Body of pancreas (tissue), 4 donors: ENCODE results near the gene KCNG4. TPM values are rescaled to one million over a fixed set of nuclear protein-coding genes. Genes with fewer than 3 reads are reported as not detected.

Experiments
- ATAC-seq: fragments of 150-250 bp; one replicate; pipeline ENCODE4 v1.9.1; 2016
- DNase-seq, 4 donors: peaks; one replicate each; pipeline ENCODE4 v3.0.0-alpha.2; 2019
- H3K27ac ChIP-seq, 4 donors: fragments of 200-600 bp; sonication (generic); 1 replicate in 3 of 4; 2 replicates in 1 of 4; pipeline versions ENCODE4 v1.5.1 to v1.6.1; 2016 to 2019; ENCODE audit warnings: mild to moderate bottlenecking in 1 of 4, mixed read lengths in 1 of 4, moderate library complexity in 1 of 4
- H3K27me3 ChIP-seq, 2 donors: fragments of 200-600 bp; sonication (generic); one replicate each; pipeline ENCODE4 v1.6.0; 2016; ENCODE audit warnings: mild to moderate bottlenecking in 1 of 2
- H3K36me3 ChIP-seq, 2 donors: fragments of 200-600 bp; sonication (generic); replicated peaks in 1 of 2; 2 replicates each; pipeline ENCODE4 v1.5.1; 2016; ENCODE audit warnings: low read depth in 2 of 2; ENCODE audit not compliant: insufficient read depth in 1 of 2
- H3K4me1 ChIP-seq: fragments of 200-600 bp; sonication (generic); one replicate; pipeline ENCODE4 v1.6.0; 2016
- H3K4me3 ChIP-seq, 2 donors: fragments of 200-600 bp; sonication (generic); 1 replicate in 1 of 2; 2 replicates in 1 of 2; pipeline ENCODE4 v1.5.1; 2016 to 2019
- H3K9me3 ChIP-seq, 3 donors: fragments of 200-600 bp; sonication (generic); 1 replicate in 2 of 3; 2 replicates in 1 of 3; pipeline ENCODE4 v1.5.1; 2016
- CTCF ChIP-seq, 7 experiments: fragments of 450-650 bp in 4 of 7; fragments of 200-600 bp in 3 of 7; sonication (generic) in 3 of 7; IDR thresholded peaks; one replicate each; pipeline ENCODE4 v1.5.1; 2016 to 2019; ENCODE audit warnings: antibody characterized with exemption in 7 of 7
- POLR2A ChIP-seq, 3 donors: fragments of 450-650 bp; IDR thresholded peaks; one replicate each; pipeline ENCODE4 v1.6.1; 2016; ENCODE audit warnings: antibody characterized with exemption in 3 of 3, mild to moderate bottlenecking in 2 of 3
- WGBS, 2 donors: methylation state at CpG; one replicate each; pipeline ENCODE4 v1.1.5; 2017; 5-methylcytosine and 5-hydroxymethylcytosine counted together
- intact Hi-C: fragments of 100-400 bp; cut with DNase I; formaldehyde crosslinking; loops from one replicate; pipeline ENCODE4 v1.15.1; 2023
- total RNA-seq, 2 donors: library from RNA; depleted of rRNA; stranded (reverse); fragments of >200 nt; gene quantifications; one replicate each; pipeline ENCODE4 v1.1.0, GENCODE V29; 2016

KCNG4 gene
- total RNA-seq, 2 donors from 2014 or later = not detected

GRCh38 chr16:84199861-84200260 lies 40.0 kb downstream of the KCNG4 start:
- no peak for TF ChIP-seq CTCF (IDR thresholded peaks at IDR 0.05)
- peak in 1 of 3 donors; percentile 21 for TF ChIP-seq POLR2A (IDR thresholded peaks at IDR 0.05)
- H3K36me3 ChIP-seq = no peaks in the 10 kb centered on the region
- no peak overlapping the region for H3K27ac ChIP-seq
- no peaks in the 10 kb centered on the region for H3K27me3 ChIP-seq
- intact Hi-C loops = loop anchor here (10.0 kb wide), 1 partner anchor 235 kb away; the partner anchor contains the start of gene NECAB2
- H3K4me3 ChIP-seq = no peak overlapping the region
- peak in 2 of 4 donors; percentile 28 to 61 for DNase-seq
- no peaks in the 10 kb centered on the region for H3K4me1 ChIP-seq
- no peaks in the 10 kb centered on the region for H3K9me3 ChIP-seq
- ATAC-seq = peak; percentile 24
- 51 to 67% methylated on average over 9 to 10 of the region's 10 CpGs for WGBS, 2 donors

GRCh38 chr16:84199097-84199496 lies 40.7 kb downstream of the KCNG4 start:
- H3K27ac ChIP-seq = no peak overlapping the region
- H3K36me3 ChIP-seq = no peaks in the 10 kb centered on the region
- H3K9me3 ChIP-seq = no peaks in the 10 kb centered on the region
- ATAC-seq (no peak), DNase-seq (no peak)
- intact Hi-C loops = loop anchor here (10.0 kb wide), 1 partner anchor 234 kb away; the partner anchor contains the start of gene NECAB2
- no peak overlapping the region for H3K4me3 ChIP-seq
- H3K27me3 ChIP-seq = no peaks in the 10 kb centered on the region
- no peaks in the 10 kb centered on the region for H3K4me1 ChIP-seq
- TF ChIP-seq CTCF (IDR thresholded peaks at IDR 0.05) = no peak
- no peak for TF ChIP-seq POLR2A (IDR thresholded peaks at IDR 0.05)
- 40 to 49% methylated on average over 13 of the region's 13 CpGs for WGBS, 2 donors

- TF ChIP-seq POLR2A (IDR thresholded peaks at IDR 0.05) = no peak
- no peak for TF ChIP-seq CTCF (IDR thresholded peaks at IDR 0.05)
- H3K4me1 ChIP-seq = no peaks in the 10 kb centered on the region
- intact Hi-C loops = loop anchor here (10.0 kb wide), 1 partner anchor 234 kb away; the partner anchor contains the start of gene NECAB2
- 69 to 75% methylated on average over 10 of the region's 10 CpGs for WGBS, 2 donors
- no peak for ATAC-seq
- no peaks in the 10 kb centered on the region for H3K9me3 ChIP-seq
- no peak overlapping the region for H3K27ac ChIP-seq
- DNase-seq = no peak
- H3K4me3 ChIP-seq = no peak overlapping the region
- no peaks in the 10 kb centered on the region for H3K36me3 ChIP-seq
- no peaks in the 10 kb centered on the region for H3K27me3 ChIP-seq
Measured at GRCh38 chr16:84198401-84198800, 41.4 kb downstream of the KCNG4 start.

GRCh38 chr16:84197466-84198128 lies 42.2 kb downstream of the KCNG4 start:
- TF ChIP-seq CTCF (IDR thresholded peaks at IDR 0.05) (no peak), POLR2A (IDR thresholded peaks at IDR 0.05) (no peak)
- intact Hi-C loops = loop anchor here (10.0 kb wide), 1 partner anchor 233 kb away; the partner anchor contains the start of gene NECAB2
- ATAC-seq = no peak

More at GRCh38 chr16:84197466-84198128, 42.2 kb downstream of the KCNG4 start:
- WGBS, 2 donors = 88 to 93% methylated on average over 5 to 13 of the region's 14 CpGs
- H3K36me3 ChIP-seq = no peaks in the 10 kb centered on the region
- no peak overlapping the region for H3K27ac ChIP-seq
- no peak for DNase-seq
- H3K4me3 ChIP-seq = no peak overlapping the region
- no peaks in the 10 kb centered on the region for H3K27me3 ChIP-seq
- H3K4me1 ChIP-seq = no peaks in the 10 kb centered on the region
- H3K9me3 ChIP-seq = no peaks in the 10 kb centered on the region
